Stimulated activated CD4-positive, alpha-beta T cell treated with anti-CD3 and anti-CD28 coated beads, Interleukin-1b, Interleukin-23, amount 100 ng/mL, for 24 hours (primary cell): ENCODE data around the gene EPS8L2.

Source experiments
- DNase-seq, 4 experiments: peaks; one replicate each; pipeline ENCODE4 v3.0.0-alpha.2; 2020; ENCODE audit warnings: low read depth in 4 of 4, low spot score in 1 of 4

The EPS8L2 gene

GRCh38 chr11:705646-706438, at the start of gene EPS8L2:
Gene EPS8L2 (plus strand): TSS chr11:706231. CDS start chr11:709408, 3,177 bp downstream.
- no peak for DNase-seq

DNA sequence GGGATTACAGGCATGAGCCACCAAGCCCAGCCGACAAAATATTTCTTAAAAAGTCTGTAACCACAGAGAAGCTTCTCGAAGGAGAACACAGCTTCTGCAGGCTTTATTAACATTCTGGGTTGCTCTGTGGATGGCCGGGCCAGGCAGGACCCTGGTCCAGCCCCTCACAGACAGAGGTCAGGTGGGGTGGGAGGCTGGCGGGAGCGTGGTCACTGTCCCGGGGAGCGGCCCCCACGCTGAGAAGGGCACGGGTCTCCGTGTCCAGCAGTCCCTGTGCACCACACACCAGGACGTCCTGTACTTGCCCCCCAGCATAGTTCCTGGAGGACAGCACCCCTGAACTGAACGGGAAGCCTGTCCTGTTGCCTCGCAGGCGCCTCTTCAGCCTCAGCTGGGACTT, 49.6 kb upstream of the EPS8L2 start:
- DNase-seq: no peak

DNA sequence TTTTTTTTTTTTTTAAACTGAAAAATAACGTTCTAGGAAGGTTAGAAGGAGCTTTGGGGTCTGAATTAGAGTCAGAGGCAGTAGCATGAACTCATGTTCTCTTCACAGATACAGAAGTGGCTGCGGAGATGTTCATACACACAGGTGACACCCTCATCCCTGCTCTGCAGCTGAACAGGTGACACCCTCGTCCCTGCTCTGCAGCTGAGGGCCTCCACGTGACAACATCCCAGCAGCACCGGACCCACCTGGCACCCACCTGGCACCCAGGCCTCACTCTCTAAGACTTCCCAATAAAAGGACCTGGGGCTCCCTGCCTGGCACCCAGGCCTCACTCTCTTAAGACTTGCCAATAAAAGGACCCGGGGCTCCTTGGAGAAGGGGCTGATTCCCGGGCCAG, 49.2 kb upstream of the EPS8L2 start:
- no peak for DNase-seq

DNA sequence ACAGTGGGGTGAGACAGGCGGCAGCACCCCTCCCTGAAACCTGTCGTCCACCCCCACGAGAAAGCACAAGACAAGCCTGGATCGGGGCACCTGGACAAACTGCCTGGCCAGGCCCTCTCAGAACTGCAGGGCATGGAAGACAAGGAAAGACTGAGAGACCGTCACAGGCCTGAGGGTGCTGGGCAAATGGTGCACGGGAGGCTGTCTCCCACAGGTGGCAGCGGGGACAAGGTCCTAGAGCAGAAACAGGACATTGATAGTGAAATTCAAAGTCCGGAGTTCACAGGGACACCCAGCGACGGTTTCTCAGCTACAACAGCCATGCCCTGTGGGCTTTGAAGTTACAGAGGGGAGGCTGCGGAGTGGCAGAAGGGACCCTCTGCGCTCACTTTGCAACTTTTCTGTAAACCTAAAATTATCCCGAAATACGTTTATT, 48.3 kb upstream of the EPS8L2 start:
- no peak for DNase-seq

- no peak for DNase-seq
Measured at GRCh38 chr11:659532-660085, 46.4 kb upstream of the EPS8L2 start.

GRCh38 chr11:660281-660680, 45.8 kb upstream of the EPS8L2 start:
- no peak for DNase-seq

DNA sequence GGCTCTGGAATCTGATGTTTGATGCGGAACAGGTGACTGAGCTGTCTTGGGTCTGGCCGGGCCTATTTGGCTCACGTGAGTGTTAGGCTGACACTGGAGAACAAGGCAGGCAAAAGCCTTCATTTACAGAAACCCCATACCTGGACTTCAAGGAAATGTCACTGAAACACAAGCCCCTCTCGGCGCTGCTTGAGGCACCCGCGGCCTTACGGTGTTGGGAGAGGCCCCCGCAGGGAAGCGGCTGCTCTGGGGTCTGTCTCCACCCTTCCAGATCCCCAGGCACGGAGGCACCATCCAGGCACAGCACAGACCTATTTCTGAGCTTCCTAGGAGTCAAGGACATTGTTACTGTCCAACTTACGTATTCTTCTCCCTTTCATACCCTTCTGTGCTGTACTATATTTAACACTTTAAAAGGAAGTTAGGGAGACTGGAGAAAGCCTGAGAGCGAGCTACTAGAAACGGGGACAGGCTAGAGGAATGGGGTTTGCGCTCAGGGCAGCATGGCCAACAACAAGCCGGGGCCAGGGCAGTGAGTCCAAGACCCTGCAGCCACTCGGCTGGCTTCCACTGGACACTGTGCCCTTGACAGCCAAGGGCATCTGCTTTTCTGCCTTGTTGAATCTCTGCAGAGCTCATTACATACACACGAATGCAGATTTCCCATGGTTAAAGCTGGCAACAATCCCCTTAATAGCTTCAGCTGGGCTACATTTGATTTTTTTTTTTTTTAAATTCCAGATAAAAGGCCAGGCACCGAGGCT, 45.2 kb upstream of the EPS8L2 start:
- DNase-seq: no peak

DNA sequence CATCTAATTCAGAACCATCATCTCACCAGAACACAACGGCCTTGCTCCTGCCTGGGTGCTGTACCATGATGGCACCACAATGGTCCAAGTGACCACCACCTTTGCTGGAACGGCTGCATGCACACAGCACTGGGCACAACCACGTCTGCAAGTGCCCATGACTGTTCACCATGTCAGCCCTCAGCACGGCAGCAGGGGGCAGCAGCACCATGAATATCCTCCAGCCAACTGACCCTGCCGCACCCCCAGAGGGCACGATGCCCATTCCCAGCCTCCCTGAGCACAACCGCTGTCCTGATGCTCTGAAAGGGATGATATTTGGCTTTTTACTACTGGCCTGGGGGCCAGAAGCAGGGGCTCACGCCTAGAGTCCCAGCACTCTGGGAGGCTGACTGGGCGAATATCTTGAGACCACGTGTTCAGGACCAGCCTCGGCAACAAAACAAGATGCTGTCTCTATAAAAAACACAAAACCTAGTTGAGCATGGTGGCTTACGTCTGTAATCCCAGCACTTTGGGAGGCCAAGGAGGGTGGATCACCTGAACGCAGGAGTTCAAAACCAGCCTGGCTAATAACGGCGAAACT, 43.2 kb upstream of the EPS8L2 start:
- no peak for DNase-seq

GRCh38 chr11:665062-665703, 40.8 kb upstream of the EPS8L2 start:
- DNase-seq: no peak

DNA sequence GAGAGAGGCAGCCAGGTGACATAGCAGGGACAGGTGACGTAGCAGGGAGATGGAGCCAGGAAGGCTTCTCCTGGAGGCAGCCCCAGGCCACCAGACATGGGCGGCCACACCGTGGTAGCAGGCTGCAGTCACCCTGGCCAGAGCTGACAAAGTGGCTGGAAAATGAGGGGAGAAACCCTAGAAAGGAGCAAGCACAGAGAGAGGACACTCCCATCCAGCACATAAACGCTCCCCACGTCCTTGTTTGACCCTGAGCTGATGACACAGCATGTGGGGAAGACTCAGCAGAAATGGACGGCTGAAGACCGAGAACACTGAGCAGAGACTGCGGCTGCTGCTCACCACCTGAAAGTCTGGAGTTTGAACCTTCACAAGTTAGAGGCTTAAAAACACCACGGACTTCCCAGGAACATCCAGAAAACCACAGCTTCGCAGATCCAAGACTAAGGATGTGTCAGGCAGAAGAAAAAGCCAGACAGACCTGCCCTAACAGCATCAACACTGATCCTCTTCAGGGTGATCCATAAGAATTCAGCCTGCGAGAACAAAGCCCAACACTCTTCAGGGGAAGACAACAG, 40.2 kb upstream of the EPS8L2 start:
- DNase-seq: no peak

DNA sequence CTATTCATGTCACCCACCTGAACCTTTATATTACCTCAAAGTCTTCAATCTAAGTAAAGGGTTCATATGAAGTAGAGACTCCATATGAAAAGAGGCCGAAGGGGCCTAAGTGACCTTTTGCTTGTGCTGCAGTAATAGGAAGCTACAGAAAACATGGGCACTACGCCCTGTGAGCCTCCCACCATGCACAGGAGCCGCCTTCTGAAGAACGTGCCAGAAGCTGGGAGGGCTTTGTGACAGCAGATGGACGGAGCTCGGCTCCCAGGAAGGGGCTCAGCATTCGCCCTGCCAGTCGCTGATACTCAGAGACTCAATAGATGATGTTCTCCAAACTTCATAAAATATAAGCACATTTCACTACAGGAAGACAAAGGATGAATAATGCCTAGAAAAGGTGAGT, 32.2 kb upstream of the EPS8L2 start:
- no peak for DNase-seq

- DNase-seq: no peak
Measured at GRCh38 chr11:674406-674805, 31.6 kb upstream of the EPS8L2 start.

GRCh38 chr11:678297-678696, 27.7 kb upstream of the EPS8L2 start:
- DNase-seq: no peak

DNA sequence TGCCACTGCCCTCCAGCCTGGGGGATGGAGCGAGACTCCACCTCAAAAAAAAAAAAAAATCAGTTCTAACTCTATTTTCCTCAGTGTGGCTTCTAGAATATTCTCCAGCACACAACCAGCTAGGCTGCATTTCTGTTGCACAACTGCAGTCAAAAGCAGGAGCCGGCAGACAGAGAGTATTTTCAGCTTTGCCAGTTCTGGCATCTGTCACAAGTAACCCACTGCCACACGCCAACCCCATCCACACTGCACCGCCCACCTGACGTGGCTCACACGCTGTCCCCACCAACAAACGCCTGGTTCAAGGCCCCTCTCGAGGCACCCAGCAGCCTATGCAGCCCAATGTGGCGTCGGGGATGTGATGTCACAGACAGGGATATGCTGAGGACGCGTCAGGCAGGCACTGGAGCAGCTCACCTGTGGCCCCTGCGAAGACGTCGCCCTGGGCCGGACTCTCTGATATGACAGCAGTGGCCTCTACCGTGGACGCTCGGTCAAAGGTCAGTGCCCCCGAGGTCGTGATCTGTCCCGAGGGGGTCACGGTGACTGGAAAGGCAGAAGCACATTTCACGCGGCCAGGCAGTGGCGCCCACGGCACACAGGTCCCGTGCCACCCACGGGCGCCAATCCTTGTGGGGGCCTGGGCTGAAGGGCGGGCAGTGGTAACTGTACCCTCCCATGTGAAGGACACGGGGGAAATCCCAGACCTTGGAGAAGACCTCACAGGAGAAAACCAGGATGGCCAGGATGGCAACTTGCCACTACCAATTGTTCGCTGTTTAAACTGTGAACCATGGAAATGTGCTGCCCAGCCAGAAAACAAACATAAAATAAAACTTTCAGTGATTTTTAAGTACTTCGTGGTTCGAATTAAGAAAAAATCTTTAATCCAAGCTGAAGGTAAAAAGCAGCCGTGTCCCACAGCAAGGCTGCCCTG, 26.5 kb upstream of the EPS8L2 start:
- DNase-seq: no peak

DNA sequence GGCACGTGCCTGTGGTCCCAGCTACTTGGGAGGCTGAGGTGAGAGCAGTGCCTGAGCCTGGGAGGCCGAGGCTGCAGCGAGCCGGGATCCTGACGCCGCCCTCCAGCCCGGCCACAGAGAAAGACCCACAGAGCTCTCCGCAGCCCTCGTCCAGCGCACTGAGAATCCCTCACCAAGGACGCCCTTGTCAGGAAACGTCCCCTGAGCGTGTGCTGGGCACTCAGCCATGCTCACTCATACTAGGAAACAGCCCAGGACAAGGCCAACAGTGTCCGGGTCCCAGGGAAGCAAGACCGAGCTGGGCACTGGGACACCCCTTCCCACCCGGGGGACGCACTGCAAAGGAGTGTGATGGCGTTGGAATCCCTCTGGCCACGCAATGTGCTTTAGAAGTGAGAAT, 25.6 kb upstream of the EPS8L2 start:
- no peak for DNase-seq

GRCh38 chr11:680970-681369, 25.1 kb upstream of the EPS8L2 start:
- DNase-seq: no peak

GRCh38 chr11:686451-687243, 19.4 kb upstream of the EPS8L2 start:
- no peak for DNase-seq

DNA sequence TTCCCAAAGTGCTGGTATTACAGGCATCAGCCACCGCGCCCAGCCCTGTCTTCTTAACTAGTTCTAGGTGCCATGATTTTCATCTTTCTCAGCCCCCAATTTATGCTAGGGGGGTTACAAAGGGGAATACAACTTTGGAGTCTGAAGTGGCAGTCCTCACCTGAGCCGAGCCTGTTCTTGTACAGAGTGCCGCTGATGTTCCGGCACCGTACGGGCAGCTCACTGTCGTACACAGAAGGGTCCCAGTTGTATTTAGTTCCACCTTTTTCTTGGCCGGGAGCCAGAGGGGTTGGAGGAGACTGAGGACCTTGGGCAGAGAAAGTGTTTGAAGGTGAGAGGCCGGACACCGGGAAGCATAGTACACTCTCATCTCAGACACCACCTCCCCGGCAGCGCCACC, 18.3 kb upstream of the EPS8L2 start:
- DNase-seq: no peak

GRCh38 chr11:688681-689080, 17.4 kb upstream of the EPS8L2 start:
- no peak for DNase-seq
